SIG-M5 treated with dmso at 0.1 percent for 504 hours (cell line): Measurements from ENCODE around the gene GATA3.
A peak's percentile ranks its signal among the peaks of the same experiment; 100 is the strongest.

Experiments used
- DNase-seq: peaks from one replicate; lab custom pipeline; 2025; ENCODE audit not compliant: unreplicated experiment; lab: John Stamatoyannopoulos, UW

Gene GATA3

DNA sequence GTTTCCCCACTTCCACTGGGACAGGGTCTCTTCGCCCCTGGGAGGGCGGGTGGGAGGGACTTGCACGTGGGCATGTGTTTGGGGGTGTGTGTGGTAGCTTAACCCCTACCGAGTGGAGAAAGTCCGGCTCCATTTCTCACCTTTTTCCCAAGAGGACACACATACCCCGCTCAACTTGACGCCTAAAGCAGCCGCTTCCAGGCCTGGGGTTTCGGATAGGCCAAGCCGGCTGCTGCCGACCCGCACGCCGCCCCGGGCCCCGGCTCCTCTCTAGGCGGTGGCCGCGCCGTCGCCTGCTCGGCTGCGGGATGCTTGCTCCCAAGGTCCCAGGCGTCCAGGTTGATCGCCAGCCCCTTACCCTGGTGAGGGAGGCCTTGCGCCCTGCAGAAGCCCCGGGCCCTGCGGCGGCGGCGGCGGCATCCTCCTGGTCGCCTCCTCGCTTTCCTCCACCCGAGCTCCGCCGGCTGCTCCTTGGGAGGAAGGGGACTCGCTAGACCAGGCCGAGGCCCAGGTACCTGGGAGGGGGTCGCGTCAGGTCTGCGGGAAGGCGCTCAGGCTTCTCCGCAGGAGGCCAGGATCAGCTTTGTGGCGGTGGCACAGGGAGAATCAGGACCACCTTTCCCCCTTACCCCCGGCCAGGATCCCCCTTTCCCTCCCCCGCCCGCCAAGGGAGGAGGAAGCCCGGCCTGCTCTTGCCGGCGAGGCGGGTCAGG is 3.2 kb upstream of the GATA3 start:
- no peak for DNase-seq

DNA sequence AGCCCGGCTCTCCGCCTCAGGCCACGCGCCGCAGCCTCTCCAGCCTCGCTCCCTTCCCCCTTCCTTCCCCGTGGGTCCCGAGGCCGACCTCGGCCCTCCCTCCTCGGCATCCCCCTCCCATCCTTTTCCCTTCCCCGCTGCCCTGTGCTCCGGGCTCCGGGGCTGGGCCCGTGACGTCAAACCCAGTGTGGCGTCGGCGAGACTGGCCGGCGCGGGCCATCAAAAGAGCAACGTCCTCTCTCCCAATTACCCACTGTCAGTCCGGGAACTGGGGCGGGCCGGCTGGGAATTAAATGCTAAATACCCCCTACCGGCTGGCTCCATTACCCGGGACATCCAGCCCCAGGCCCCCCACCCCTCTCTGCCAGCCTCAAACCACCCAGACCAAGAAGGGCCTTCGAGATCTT is 2.6 kb upstream of the GATA3 start:
- no peak for DNase-seq

DNA sequence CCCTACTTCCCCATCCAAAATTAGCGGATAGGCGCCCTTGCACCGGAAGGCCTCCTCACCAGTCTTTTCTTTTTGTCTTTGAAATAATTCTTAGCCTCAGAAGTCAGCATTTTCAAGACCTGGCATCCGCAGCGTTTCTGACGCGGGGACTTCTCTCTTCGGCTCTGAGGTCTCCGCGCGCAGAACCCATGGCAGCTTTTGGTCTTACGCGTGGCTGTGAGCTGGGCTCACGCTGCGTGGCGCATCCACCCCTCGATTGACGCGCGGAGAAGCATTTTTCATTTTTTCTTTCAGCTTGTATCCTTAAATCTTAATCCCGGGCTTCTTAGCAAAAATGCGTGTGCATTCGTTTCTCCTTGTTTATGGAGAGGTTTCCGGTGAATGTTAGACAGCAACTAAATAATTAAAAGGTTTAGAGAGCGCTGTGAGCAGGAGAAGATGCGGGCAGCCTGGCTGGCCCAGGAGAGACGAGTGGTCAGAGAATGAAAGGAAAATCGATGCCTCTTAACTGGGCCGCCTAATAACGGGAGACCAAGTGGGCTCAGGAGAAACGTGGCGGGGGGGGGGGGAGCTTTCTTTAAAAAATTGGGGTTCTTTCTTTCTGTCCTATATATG is 2.0 kb upstream of the GATA3 start:
- DNase-seq, result no peak

DNA sequence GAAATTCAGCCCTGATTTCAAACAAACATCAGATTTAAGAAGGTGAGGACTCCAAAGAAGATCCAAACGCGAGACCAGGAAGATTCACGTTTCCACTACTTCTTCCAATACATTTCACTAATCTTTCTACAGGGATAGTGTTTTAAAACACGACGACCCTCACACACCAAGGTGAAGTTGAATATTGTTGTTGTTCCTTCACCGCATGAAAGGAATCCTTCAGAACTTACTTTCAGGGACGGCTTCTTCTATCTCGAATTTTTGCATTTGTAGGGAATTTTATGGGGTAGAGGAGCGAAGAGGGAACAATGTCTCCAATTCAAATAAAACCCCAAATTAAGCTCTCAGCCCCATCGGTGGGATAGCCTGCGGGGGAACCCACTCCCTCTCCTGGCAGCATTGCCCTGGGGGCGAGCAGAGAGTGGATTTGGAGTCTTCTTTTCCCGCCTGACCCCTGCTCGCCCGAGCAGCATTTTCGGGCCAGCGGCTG is 1.5 kb upstream of the GATA3 start:
- DNase-seq, result no peak

DNA sequence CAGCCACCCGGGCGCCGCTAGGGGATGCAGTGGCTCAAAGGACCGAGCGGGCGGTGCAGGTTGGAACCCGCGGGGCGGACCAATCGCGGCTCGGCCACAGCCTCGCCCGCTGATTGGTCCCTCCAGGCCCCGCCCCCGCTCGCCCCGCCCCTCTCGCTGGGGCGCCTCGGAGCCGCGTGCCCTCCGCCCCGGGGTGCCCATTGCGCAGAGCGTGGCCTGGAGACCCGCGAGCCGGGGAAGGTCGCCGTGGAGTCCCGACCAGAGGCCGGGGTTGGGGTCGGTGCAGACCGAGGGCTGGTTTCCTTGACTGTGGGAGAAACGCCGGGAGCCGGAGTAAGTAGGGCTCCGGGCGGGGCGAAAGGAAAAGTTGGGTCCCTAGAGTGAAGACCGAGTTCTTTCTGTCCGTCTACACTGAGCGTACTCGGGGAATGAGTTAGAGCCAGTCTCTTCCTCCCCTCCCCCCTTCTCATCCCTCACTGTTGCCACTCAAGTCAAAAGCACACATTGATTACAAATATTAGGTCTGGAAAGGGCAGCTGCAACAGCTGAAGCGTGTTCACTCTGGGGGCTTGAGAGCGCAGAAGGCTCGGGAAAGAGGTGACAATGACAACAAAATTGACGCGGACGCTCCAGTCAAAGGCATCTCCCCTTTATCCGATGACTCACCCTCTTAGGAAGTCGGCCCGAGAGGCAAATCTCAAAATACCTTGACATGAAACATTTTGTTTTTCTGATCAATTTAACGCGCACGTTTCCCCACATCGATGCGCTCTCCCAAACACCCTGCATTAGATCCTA is 843 bp upstream of the GATA3 start:
- peak; percentile 80 for DNase-seq

DNA sequence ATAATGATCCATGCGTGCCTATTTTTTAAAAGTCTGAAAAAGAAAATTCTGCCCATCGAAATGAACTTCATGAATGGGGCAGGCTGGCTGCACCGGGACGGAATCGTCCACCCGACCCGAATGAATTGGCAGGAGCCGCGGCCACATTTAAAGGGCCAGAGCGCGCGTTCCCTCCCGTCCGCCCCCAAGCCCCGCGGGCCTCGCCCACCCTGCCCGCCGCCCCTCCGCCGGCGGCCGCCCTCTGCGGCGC is 319 bp upstream of the GATA3 start:
- no peak for DNase-seq

DNA sequence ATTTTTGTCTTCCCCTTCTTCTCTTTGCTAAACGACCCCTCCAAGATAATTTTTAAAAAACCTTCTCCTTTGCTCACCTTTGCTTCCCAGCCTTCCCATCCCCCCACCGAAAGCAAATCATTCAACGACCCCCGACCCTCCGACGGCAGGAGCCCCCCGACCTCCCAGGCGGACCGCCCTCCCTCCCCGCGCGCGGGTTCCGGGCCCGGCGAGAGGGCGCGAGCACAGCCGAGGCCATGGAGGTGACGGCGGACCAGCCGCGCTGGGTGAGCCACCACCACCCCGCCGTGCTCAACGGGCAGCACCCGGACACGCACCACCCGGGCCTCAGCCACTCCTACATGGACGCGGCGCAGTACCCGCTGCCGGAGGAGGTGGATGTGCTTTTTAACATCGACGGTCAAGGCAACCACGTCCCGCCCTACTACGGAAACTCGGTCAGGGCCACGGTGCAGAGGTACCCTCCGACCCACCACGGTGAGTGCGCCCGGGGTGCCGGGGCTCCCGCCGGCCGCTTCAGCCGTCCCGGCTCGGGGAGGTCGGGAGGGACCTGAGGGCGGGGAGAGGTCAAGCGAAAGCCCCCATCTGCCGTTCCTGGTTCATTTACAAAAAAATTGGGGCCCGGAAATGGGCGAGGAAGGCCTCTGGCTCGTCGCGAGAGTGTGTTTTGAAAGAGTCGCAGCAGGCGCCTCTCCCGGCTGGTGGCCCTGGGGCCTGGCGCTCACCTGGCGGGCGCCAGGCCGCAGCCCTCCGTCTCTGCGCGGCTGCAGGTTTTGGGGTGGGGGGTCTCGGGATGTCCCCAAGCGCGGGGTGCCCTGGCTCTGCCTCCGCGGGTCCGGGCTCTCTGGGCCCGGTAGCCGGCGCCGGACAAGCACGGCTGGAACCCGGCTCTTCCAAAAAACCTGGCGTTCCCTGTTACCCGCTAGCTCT is 1.2 kb downstream of the GATA3 start:
- DNase-seq, result no peak

DNA sequence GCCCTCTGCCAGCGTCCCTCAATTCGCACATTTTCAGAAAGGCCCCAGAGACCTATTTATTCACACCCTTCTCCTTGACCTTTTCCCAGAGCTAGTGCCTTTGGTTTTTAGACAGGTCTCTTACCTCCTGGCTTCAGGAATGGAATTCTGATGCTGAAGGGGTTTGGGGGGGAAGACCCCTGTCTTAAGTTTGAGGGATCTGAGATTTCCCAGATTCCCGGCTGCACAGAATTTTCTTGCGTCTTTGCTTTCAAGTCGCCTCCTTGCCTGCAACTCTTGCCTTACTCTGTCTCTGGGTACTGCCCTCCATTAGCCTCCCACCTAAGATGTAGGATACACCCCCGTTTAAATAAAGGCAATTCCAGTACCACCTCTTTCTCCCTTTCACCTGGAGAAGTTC is 1.9 kb downstream of the GATA3 start:
- no peak for DNase-seq

DNA sequence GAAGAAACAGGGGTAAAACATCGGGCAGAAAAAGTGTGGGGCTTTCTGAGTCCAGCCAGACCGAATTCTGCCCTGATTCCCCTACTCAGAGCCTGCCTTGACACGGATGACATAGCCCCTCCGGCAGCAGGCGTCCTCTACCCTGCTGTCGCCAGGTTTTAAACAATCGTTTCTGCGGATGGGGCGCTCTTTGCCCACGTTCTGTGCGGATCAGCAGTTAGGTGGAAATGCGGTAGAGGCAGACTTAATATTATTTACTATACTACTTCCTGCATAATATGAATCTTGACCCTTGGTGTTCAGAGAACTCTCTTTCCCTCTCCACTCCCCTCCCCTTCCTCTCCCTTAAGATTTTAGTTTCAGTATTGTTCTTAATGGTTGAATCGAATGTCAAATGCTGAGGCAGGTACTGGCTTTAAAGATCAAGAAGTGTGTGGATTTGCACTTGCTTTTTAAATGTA is 2.4 kb downstream of the GATA3 start:
- DNase-seq, result no peak

DNA sequence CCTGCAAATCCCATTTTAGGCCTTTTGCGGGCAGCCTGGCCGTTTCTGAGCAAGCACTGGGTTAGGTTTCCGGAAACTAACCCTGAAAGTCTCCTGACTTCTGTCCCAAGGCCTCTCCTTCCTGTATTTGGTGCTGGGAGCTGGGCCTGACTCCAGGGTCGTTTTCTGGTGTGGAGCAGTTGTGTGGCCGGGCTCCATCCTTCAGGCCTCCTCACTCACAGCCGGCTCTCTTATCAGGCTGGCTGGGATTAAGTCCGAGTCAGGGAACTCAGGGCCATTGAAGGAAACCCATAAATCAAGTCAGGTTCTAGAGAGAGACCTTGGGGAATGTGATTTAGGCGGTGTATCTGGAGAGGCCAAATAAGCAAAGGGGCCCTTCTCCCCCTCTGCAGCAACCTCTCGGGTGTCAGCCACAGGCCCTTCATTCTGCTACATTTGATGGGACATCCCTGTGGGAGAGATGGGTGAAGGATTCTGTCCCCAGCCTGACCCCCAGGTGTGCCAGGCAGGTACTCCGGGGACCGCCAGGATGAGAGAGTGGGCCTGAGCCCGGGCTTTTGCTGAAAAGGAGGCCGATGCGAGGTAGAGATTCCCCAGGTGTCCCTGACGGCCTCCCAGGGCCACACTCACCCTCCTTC is 3.3 kb downstream of the GATA3 start:
- DNase-seq, result no peak

DNA sequence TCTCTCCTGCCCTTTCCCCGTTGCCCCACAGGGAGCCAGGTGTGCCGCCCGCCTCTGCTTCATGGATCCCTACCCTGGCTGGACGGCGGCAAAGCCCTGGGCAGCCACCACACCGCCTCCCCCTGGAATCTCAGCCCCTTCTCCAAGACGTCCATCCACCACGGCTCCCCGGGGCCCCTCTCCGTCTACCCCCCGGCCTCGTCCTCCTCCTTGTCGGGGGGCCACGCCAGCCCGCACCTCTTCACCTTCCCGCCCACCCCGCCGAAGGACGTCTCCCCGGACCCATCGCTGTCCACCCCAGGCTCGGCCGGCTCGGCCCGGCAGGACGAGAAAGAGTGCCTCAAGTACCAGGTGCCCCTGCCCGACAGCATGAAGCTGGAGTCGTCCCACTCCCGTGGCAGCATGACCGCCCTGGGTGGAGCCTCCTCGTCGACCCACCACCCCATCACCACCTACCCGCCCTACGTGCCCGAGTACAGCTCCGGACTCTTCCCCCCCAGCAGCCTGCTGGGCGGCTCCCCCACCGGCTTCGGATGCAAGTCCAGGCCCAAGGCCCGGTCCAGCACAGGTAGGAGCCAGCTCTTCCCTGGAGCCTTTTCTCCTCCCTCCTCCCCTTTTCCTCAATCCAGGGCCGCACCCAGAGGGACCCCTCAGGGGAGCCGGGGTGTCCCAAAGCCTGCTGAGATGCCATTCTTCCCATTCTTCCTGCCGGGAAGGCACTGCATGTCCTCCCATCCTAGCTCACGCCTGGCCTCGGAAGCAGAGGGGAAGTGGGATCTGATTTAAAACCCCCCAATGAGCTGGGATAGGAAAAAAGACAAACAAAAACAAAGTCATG is 4.0 kb downstream of the GATA3 start:
- DNase-seq, result no peak

DNA sequence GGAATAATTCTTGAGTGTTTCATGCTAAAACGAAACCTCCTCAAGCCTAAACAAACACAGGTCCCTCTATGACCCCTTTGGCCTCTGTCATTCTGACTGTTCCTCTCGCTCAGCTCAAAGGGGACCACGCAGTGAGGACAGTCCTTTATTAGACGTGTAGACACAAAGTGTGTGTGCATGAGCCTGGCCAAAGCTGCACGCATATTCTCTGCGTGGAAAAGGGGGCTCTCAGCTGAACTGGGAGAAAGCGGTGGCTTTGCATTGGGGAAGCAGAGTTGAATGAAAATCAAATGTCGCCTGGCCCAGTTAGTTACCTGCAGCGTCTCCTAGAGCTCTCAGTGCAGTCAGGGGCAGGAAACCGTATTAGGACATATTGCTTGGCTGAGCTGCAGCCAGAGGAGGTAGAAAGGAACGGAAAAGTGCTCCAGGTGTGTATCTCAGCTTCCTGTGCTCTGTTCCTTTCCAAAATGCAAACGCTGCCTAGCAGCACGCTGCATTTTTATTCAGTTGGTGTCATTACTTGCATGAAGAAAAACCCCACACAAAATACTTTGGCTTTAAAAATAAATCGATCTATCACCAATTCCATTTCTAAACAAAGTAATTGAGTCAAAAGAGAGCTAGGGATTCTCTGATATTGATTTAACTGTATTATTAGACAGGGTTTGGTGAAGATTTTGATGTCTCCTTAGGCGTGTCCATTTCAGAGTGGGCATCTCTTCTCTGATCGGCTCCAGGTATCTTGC is 4.9 kb downstream of the GATA3 start:
- DNase-seq, result no peak

DNA sequence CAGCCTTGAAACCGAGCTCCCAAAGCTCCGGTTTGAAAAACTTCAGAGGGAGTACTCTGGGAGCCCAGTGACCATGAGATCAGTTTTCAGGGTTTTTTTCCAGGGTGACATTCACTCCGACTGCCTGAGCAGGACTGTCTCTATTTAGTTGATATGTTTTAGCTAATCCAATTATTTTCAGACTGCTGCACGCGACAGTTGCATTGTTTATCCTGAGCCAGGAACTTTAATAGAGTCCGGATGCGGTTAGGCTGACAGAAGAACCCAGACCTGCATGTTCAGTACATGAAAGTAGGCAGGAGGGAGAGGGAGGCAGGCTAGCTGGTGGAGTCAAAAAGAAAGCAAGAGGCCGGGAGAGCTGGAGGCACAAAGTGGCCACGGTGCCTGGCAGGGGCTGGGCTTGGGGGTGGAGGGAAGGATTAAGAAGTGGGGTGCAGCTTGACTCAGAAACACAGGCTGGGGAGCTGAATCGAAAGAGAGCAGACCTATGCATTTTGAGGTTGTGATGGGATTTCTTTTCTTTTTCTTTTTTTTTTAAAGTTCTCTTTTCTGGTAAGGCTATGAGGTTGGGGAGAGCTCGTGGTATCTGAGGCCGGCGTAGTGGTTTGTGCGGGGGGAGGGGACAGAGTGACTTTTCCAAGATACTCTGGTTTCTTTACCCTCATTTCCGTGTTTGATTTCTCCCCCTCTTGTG is 5.7 kb downstream of the GATA3 start:
- DNase-seq, result no peak

DNA sequence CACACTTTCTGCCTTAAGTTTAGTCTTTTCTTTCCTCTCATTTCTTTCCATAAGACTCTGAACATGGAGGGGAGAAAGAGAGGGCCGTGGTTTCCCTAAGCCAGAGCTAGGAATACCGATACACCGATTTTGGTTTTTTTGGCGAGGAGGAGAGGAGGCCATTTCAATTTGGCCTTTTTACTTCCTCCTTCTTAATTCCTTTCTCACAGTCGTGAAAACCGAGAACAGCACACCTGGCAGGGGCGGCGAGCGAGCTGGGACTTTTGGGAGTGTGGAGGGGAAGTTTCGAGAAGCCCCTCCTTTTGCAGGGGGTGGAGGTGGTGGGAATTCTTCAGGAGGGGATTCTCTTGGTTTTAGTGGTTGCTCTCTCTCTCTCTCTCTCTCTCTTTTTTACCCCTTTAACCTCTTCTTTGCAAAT is 6.2 kb downstream of the GATA3 start:
- no peak for DNase-seq

DNA sequence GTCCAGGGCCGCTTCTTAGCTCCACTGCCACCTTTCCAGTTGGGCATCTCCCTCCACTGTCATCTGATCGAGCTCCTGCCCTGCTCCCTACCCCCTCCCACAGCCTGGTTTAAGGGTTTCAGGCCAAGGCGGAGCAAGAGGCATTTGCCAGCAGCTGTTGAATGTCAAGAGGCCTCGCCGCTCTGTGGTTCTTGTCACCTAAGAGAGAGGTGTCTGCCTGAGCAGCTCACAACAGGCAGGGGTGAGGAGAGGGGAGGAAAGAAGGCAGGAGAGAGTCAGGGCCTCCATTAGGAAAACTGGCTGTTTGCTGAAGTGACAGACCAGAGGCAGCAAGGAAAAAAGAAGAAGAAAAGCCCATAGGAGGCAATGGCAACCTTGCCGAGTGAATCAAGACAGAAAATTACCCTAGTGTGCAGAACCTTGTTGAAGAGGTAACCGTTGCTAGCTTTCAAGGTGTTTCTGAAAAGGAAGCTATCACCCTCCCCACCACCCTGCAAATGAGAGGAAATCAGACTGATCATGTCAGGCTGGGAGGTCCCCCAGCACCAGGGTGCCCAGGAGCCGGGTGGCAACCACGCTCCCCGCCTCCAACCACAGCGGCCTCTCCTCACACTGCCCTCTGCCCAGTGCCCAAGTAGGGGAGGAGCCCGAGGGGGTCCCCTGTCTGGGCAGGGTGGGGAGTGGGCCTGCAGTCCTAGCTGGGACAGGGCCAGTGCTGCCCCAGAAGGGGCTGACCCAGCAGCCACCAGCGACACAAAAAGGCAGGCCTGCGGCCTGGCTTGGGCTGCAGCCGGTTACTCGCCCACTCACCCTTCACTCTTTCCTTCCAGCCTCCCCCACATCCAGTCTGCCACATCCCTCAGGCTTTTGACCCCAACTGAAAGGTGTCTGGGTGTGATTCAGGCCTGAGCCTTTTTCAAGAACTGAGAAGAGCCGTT is 7.1 kb downstream of the GATA3 start:
- DNase-seq, result no peak

DNA sequence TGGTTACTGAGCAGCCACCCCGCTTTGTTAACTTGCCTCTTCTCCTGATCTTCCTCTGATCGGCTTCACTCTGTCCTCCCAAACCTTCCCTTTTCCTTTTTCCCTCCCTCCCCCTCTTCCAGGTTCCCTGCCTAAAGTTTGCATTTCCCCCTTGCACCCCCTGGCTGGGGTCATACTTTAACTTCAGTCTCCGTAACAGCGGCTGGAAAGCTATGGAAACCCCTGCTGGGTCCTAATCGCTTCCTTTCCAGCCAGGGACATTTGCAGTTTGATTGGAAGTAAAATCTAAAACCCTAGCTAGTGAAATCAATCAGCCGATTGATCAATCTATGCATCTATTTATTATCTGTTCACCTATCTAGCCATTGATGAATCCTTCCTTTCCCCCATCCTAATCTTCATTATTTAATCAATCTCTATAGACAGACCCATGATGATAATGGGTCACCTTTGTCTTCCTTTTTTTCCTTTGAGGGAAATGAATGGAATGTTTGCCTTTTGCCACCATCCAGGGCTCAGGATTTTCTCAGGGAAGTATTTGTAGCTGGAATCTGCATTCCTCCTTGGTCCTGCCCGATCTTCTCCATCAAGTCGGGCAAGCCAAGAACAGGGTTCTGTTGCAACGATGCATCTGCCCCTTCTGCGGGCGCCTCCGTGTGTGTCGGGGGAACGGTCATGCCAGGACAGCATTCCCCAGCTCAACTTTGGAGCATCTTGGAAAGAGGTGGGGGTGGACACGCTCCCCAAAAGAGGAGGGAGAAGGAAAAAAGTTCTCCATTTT is 8.8 kb downstream of the GATA3 start:
- no peak for DNase-seq

DNA sequence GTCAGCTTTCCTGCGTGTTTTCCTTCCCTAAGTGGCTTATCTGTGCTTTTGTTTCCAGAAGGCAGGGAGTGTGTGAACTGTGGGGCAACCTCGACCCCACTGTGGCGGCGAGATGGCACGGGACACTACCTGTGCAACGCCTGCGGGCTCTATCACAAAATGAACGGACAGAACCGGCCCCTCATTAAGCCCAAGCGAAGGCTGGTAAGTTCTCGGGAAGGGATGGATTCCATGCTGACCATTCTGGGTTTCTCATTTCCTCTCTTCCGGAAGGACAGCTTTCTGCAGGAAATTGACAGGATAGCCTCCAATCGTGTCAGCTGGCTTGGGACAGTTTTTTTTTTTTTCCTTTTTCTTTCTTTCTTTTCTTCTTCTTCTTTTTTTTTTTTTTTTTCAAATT is 9.4 kb downstream of the GATA3 start:
- no peak for DNase-seq
